AG04450 (cell line): Measurements from ENCODE around the gene IL22RA2. TPM values are rescaled to one million over a fixed set of nuclear protein-coding genes. Genes with fewer than 3 reads are reported as not detected.

Experiments
- CTCF ChIA-PET: fragments of 300-600, 350-600 bp; formaldehyde crosslinking; extraction: SDS; loops from one replicate; lab custom pipeline; 2022; ENCODE audit warnings: antibody characterized with exemption, inconsistent platforms; lab: Charles Lee
- POLR2A ChIA-PET: fragments of 350-600 bp; formaldehyde crosslinking; extraction: SDS; loops from one replicate; lab custom pipeline; 2021; ENCODE audit warnings: antibody characterized with exemption, inconsistent platforms; lab: Yijun Ruan, JAX
- DNase-seq: peaks from one replicate; pipeline ENCODE4 v3.0.0-alpha.2; 2011; ENCODE audit warnings: low read depth, low spot score
- H3K27ac ChIP-seq: one replicate; pipeline ENCODE4 v1.5.1; 2012; ENCODE audit warnings: low read depth, low read length, control low read depth
- H3K27me3 ChIP-seq: one replicate; pipeline ENCODE4 v1.6.0; 2012; ENCODE audit warnings: low read length; ENCODE audit not compliant: control insufficient read depth, insufficient read depth
- H3K4me3 ChIP-seq: 2 replicates; pipeline ENCODE4 v1.5.1; 2011; ENCODE audit warnings: mild to moderate bottlenecking, low read depth, low read length, control low read depth
- H3K9me3 ChIP-seq: 2 replicates; pipeline ENCODE4 v1.5.1; 2012; ENCODE audit warnings: low read length; ENCODE audit not compliant: control insufficient read depth, insufficient read depth
- polyA plus RNA-seq: library from polyadenylated mRNA; depleted of rRNA; stranded (reverse); fragments of >200 nt; gene quantifications from 2 replicates; pipeline ENCODE4 v1.2.3, GENCODE V29; 2011
- TF ChIP-seq, protein P1 (sequence below): IDR thresholded peaks from 2 replicates; pipeline ENCODE4 v1.5.1; 2011; ENCODE audit warnings: low read depth, low read length, control low read depth, inconsistent platforms

IL22RA2 gene
- polyA plus RNA-seq, 1 experiment: not detected

DNA sequence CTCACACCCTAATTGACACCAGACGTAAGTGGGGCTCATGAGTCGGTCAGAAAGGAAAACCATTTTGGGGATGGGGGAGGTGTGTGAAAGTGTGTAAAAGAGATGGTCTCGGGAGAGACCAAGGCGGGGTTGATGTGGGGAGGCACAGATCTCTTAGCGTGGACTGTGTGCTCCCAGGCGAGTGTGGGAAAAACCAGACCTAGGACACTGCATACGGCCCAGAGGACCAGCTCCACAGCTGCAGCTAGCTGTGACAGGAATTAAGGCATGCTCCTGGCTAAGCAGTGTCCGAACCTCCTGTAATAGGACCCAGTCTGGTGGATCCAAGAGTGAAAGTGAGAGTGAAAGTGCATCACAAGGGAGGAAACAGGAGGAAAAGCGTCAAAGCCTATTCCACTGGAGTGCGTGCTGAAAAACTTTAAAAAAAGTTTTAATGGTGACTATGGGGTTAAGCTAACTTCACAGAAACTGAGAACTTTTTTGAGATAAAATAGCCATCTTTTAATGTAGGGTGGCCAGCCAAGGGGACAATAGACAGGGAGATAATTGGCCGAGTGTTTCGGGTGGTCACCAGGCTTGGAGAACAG, 9.6 kb downstream of the IL22RA2 start:
- TF ChIP-seq, protein P1, sequence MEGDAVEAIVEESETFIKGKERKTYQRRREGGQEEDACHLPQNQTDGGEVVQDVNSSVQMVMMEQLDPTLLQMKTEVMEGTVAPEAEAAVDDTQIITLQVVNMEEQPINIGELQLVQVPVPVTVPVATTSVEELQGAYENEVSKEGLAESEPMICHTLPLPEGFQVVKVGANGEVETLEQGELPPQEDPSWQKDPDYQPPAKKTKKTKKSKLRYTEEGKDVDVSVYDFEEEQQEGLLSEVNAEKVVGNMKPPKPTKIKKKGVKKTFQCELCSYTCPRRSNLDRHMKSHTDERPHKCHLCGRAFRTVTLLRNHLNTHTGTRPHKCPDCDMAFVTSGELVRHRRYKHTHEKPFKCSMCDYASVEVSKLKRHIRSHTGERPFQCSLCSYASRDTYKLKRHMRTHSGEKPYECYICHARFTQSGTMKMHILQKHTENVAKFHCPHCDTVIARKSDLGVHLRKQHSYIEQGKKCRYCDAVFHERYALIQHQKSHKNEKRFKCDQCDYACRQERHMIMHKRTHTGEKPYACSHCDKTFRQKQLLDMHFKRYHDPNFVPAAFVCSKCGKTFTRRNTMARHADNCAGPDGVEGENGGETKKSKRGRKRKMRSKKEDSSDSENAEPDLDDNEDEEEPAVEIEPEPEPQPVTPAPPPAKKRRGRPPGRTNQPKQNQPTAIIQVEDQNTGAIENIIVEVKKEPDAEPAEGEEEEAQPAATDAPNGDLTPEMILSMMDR: no peak
- Histone ChIP-seq H3K4me3 (no peak overlapping the region), H3K27me3 (peaks cover 5% of the 10 kb centered on the region), H3K27ac (no peak overlapping the region), H3K9me3 (peaks cover 4% of the 10 kb centered on the region; the same call in 1 of the 2 replicates)
- ChIA-PET CTCF (no interaction called here), POLR2A (no interaction called here)
- no peak for DNase-seq

DNA sequence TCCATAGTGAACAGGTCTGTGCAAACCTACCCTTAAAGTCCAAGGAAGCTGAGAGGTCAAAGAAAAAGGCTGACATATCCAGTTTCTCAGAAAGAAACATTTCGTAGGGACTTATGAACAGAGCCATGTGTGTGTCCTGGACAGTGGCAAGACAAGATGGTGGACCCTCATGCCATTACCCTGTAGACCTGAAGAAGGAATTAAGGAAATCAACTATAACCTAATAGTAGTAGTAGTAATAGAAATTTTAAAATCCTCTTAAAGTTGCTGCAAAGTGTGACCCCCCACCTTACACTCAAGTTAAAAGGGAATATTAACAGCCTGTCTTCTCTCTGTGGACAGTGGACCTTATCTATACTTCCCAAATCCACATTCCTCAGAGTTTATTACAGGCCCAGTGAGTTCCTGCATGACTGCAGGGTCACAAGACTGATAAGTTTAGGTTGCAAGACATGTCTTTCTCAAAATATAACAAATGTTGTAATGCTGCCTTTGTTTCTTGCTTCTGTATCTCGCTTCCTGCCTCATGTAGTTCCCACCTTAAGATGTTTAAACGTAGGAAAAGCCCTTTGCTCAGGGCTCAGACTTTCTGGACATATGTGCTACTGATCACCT, 10.6 kb downstream of the IL22RA2 start:
- H3K4me3 ChIP-seq: no peak overlapping the region
- H3K27me3 ChIP-seq: peaks cover 5% of the 10 kb centered on the region
- POLR2A ChIA-PET: no interaction called here
- peaks cover 4% of the 10 kb centered on the region; the same call in 1 of the 2 replicates for H3K9me3 ChIP-seq
- TF ChIP-seq, protein P1: no peak
- DNase-seq: no peak
- no peak overlapping the region for H3K27ac ChIP-seq
- CTCF ChIA-PET: no interaction called here

DNA sequence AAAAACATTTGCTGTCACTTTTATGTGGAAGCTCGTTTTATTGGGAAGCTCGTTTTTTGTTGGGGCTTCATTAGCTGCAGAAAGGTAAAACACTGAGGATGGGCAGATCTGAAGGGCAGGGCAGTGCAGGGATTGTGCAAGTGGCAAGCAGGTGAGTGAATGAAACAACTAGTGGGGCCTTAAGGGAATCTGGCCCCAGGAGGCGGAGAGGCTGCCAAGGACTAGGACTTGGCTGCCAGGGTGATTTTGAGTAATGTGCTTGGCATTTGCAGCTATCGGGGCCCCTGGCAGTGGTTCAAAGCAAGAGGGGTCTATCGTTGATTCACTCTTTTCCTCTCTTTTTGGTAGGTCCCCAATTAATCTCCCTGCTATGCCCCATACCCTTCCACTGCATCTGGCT, 11.5 kb downstream of the IL22RA2 start:
- no peak overlapping the region for H3K4me3 ChIP-seq
- TF ChIP-seq, protein P1: no peak
- no peak overlapping the region for H3K27ac ChIP-seq
- H3K27me3 ChIP-seq: peaks cover 5% of the 10 kb centered on the region
- CTCF ChIA-PET: no interaction called here
- H3K9me3 ChIP-seq: peaks cover 4% of the 10 kb centered on the region; the same call in 1 of the 2 replicates
- DNase-seq: no peak
- POLR2A ChIA-PET: no interaction called here

DNA sequence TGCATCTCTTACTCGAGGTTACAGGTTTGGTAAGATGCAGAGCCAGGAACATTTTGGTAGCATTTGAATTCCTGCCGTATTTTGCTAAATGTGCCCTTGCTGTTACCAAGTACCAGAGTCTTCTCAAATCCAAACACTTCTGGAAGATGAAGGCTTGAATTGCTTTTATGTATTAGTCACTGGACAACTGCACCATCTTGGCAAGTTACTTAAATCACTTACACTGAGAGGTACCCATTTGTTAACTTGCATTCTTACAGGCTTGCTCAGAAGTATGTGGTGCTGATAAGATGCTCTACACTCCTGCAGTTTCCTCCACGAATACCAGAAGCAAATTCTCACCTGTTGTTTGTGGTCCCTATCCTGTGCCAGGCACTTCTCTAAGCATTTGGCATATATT, 12.7 kb downstream of the IL22RA2 start:
- peaks cover 3% of the 10 kb centered on the region for H3K27me3 ChIP-seq
- no peak overlapping the region for H3K27ac ChIP-seq
- TF ChIP-seq, protein P1: no peak
- POLR2A ChIA-PET: no interaction called here
- no peak for DNase-seq
- CTCF ChIA-PET: no interaction called here
- H3K4me3 ChIP-seq: no peak overlapping the region
- H3K9me3 ChIP-seq: peaks cover 4% of the 10 kb centered on the region; the same call in 1 of the 2 replicates

DNA sequence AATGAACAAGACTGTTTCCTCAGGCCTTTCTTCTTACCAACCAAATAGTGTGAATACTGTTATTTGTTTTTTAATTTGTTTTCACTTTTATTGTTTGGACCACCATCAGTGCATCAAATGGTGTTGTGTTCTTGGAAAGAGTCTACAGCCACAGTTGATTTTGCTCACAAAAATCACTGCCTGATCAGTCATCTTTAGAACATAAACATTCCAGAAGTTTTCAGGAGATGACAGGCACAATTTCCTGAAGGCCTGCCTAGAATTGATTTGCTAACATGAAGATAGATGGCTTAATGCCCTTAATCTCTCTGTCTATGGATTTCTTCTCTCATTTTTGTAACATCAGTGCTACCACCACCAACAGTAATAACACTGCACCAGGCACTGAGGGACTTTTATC, 13.5 kb downstream of the IL22RA2 start:
- peaks cover 4% of the 10 kb centered on the region; the same call in 1 of the 2 replicates for H3K9me3 ChIP-seq
- POLR2A ChIA-PET: no interaction called here
- TF ChIP-seq, protein P1: no peak
- DNase-seq: no peak
- CTCF ChIA-PET: no interaction called here
- no peak overlapping the region for H3K27ac ChIP-seq
- no peak overlapping the region for H3K4me3 ChIP-seq
- no peaks in the 10 kb centered on the region for H3K27me3 ChIP-seq
